GM19240 (cell line): ENCODE data around the gene MYH7B.

Experiments
- DNase-seq: peaks from one replicate; pipeline ENCODE4 v3.0.0; 2011; ENCODE audit warnings: low spot score; ENCODE audit not compliant: insufficient read length

The MYH7B gene

DNA sequence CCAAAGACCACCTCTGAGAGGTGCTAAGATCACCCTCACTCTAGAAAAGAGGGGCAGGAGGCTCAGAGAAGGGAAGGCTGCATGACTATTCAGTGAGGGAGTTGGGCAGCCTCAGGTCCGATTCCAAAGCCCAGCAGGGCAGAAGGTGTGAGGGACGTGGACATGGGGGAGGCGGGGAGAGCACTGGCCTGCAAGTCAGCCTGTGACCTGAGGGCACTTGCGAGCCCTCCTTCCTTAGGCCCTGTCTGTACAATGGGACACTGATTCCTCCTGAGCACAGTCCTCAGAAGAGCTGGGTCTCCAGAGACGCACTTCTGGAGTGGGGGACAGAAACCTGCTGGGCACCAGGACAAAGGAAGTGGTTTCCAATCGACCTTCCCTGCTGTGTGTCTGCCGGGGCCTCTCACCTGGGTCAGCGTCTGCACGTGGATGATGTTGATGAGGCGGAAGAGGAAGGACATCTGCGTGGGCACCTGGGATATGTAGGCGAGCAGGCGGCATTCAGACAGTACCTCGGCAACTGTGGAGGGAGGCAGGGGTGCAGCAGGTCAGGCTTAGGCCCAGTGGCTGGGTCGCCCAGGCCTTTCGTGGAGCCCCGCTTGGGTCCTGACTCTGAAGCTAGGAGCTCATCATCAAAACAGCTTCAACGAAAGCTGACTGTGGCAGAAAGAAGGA is 48.5 kb downstream of the MYH7B start:
- DNase-seq: no peak

DNA sequence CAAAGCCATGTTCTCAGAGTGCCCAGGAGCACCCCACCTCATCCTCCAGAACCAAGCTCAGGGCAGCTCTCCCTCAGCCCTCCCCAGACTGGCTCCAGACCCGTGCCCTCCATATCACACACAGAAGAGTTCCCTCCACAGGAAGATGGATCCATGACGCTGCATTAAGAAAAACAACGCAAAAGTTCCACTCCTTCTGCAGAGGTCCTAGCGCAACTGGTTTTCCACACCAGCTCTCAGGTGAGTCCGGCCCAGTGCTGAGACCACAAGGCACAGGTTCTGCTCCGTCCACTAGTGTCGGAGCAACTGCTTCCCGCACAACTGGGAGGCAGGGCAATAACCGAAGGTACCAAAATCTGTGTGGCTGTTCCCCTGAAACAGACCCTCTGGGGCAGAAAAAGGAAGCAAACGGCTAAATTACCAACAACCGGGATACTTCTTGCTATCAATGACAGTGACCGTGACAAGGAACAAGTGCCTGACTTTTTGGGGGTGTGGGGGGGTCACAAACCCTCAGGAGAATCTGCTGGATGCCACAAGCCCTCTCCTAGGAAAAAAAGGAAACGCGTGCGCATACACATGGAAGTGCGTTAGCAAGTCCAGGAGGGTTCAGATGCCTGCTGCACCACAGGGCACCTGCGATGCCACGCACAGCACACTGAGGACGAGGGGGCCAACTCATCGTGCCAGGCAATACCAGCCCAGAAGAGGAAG is 49.2 kb downstream of the MYH7B start:
- DNase-seq: no peak
